Subcutaneous abdominal adipose tissue (tissue), 5 donors: ENCODE data around the gene CHPF2.

Experiments used
- H3K27ac ChIP-seq: one replicate; pipeline ENCODE4 v1.7.0; 2013; ENCODE audit warnings: low read depth, mild to moderate bottlenecking, inconsistent platforms, low read length, moderate library complexity
- H3K27me3 ChIP-seq, 5 donors: one replicate each; pipeline ENCODE4 v1.7.0; 2013; ENCODE audit warnings: low read length in 5 of 5, inconsistent platforms in 1 of 5; ENCODE audit not compliant: control insufficient read depth in 5 of 5, insufficient read depth in 4 of 5
- H3K36me3 ChIP-seq, 5 donors: one replicate each; pipeline ENCODE4 v1.7.0; 2013; ENCODE audit warnings: low read length in 5 of 5; ENCODE audit not compliant: control insufficient read depth in 5 of 5, insufficient read depth in 5 of 5
- H3K4me1 ChIP-seq, 5 donors: one replicate each; pipeline ENCODE4 v1.7.0; 2013; ENCODE audit warnings: low read length in 5 of 5, mild to moderate bottlenecking in 3 of 5, moderate library complexity in 1 of 5; ENCODE audit not compliant: control insufficient read depth in 5 of 5, insufficient read depth in 5 of 5
- H3K4me3 ChIP-seq, 5 donors: one replicate each; pipeline ENCODE4 v1.7.0; 2013; ENCODE audit warnings: low read length in 5 of 5, low read depth in 1 of 5
- H3K9ac ChIP-seq, 5 donors: one replicate each; pipeline ENCODE4 v1.7.0; 2013; ENCODE audit warnings: low read length in 5 of 5, mild to moderate bottlenecking in 4 of 5, moderate library complexity in 3 of 5
- H3K9me3 ChIP-seq, 5 donors: one replicate each; pipeline ENCODE4 v1.7.0; 2013; ENCODE audit warnings: low read length in 5 of 5; ENCODE audit not compliant: control insufficient read depth in 5 of 5
- donor health status: healthy.
- donor health status: healthy.
- donor health status: healthy.
- donor health status: healthy.
- donor health status: healthy.

The CHPF2 gene

DNA sequence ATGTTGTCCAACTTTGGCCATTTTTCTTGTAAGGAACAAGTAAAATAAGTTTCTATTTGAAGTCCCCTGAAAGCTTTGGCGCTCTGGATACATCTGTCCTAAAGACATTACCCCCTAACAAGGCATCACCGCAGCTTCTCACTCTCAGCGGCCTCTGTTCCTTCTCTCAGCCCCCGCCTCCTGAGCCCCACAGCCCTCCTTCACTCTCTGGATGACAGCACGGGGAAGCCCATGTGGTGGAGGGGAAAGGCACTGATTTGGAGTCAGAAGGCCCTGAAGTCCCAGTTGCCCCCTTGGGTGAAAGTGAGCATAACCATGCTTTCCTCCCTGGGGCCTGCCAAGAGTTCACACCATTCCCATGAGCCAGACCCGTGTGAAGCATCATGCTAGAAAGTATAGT is 26.6 kb upstream of the CHPF2 start:
- Histone ChIP-seq H3K27me3 (peaks cover 19 to 27% (median 21%) of the 10 kb centered on the region in 5 donors), H3K4me1 (no peaks in the 10 kb centered on the region), H3K27ac (no peak overlapping the region), H3K4me3 (no peak overlapping the region), H3K9me3 (no peaks in the 10 kb centered on the region), H3K36me3 (no peaks in the 10 kb centered on the region), H3K9ac (no peak overlapping the region)

- no peak overlapping the region for H3K4me3 ChIP-seq
- no peaks in the 10 kb centered on the region for H3K4me1 ChIP-seq
- H3K27me3 ChIP-seq = peaks cover 19 to 27% (median 21%) of the 10 kb centered on the region in 5 donors
Measured at GRCh38 chr7:151206914-151207313, 25.4 kb upstream of the CHPF2 start.

DNA sequence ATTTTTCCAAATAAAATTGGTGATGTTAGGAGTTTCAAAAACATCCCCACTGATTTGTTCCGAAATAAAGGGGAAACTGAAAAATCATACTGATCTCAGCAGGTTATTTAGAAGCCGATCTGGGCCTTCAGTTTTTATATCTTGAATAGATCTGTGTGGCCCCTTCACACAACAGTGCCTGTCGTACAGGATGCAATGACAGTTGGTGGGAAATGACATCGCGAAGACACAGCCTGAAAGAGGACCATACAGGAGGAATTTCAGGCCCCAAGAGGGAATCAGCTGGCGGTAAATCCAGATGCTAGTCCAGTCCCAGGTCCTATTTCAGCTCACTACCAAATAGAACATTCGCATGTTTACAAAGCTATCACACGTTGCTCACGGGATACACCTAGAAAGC is 25.0 kb upstream of the CHPF2 start:
- Histone ChIP-seq H3K27me3 (peaks cover 19 to 27% (median 21%) of the 10 kb centered on the region in 5 donors), H3K4me3 (no peak overlapping the region), H3K4me1 (no peaks in the 10 kb centered on the region), H3K9ac (no peak overlapping the region), H3K9me3 (no peaks in the 10 kb centered on the region), H3K27ac (no peak overlapping the region), H3K36me3 (peaks cover 0 to 2% (median 0%) of the 10 kb centered on the region in 5 donors)

More at GRCh38 chr7:151206914-151207313, 25.4 kb upstream of the CHPF2 start:
- Histone ChIP-seq H3K36me3 (no peaks in the 10 kb centered on the region), H3K9me3 (no peaks in the 10 kb centered on the region), H3K9ac (no peak overlapping the region), H3K27ac (no peak overlapping the region)

DNA sequence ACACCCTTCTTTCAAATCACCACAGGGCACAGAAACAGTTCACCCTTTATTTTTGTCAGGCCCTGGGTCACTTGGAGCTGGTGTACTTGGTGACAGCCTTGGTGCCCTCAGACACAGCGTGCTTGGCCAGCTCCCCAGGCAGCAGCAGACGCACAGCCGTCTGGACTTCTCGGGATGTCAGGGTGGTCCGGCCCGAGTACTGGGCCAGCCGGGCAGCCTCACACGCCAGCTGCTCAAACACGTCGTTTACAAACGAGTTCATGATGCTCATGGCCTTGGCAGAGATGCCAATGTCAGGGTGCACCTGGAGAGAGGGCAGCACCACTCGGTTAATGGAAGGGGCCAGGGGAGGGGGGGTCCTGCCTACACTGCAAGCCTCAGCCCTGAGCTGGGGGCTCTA is 24.5 kb upstream of the CHPF2 start:
- Histone ChIP-seq H3K36me3 (peaks cover 0 to 7% (median 3%) of the 10 kb centered on the region in 5 donors), H3K27ac (no peak overlapping the region), H3K4me3 (no peak overlapping the region), H3K9ac (no peak overlapping the region), H3K9me3 (no peaks in the 10 kb centered on the region), H3K4me1 (no peaks in the 10 kb centered on the region), H3K27me3 (peaks cover 19 to 27% (median 21%) of the 10 kb centered on the region in 5 donors)

GRCh38 chr7:151208253-151208862 is 23.9 kb upstream of the CHPF2 start:
- H3K9ac ChIP-seq = no peak overlapping the region
- H3K4me1 ChIP-seq = no peaks in the 10 kb centered on the region
- H3K9me3 ChIP-seq = no peaks in the 10 kb centered on the region
- no peak overlapping the region for H3K27ac ChIP-seq
- peaks cover 0 to 13% (median 8%) of the 10 kb centered on the region in 5 donors for H3K36me3 ChIP-seq
- H3K4me3 ChIP-seq = no peak overlapping the region
- peaks cover 16 to 27% (median 21%) of the 10 kb centered on the region in 5 donors for H3K27me3 ChIP-seq

GRCh38 chr7:151209588-151209987 is 22.7 kb upstream of the CHPF2 start:
- Histone ChIP-seq H3K27me3 (peaks cover 11 to 22% (median 16%) of the 10 kb centered on the region in 5 donors), H3K9me3 (no peaks in the 10 kb centered on the region), H3K36me3 (peaks cover 4 to 25% (median 21%) of the 10 kb centered on the region in 5 donors), H3K4me1 (no peaks in the 10 kb centered on the region), H3K27ac (no peak overlapping the region), H3K9ac (no peak overlapping the region), H3K4me3 (no peak overlapping the region)

GRCh38 chr7:151210087-151210854 is 22.0 kb upstream of the CHPF2 start, which contains the start of gene H2BK1:
TSS of gene H2BK1 (minus strand) at chr7:151210488. CDS start at chr7:151210318, 170 bp downstream.
- H3K9me3 ChIP-seq = no peaks in the 10 kb centered on the region
- no peak within 1 kb of the TSS for H3K27ac ChIP-seq
- H3K4me3 ChIP-seq = no peak within 1 kb of the TSS
- H3K9ac ChIP-seq = no peak within 1 kb of the TSS
- no peaks in the 10 kb centered on the region for H3K4me1 ChIP-seq
- peaks cover 4 to 32% (median 27%) of the 10 kb centered on the region in 5 donors for H3K36me3 ChIP-seq
- peaks cover 9 to 15% (median 11%) of the 10 kb centered on the region in 5 donors for H3K27me3 ChIP-seq

- peaks cover 3 to 7% (median 5%) of the 10 kb centered on the region in 5 donors for H3K27me3 ChIP-seq
- H3K4me1 ChIP-seq = no peaks in the 10 kb centered on the region
- no peak overlapping the region for H3K9ac ChIP-seq
- no peak overlapping the region for H3K27ac ChIP-seq
- H3K9me3 ChIP-seq = no peaks in the 10 kb centered on the region
- H3K36me3 ChIP-seq = peaks cover 8 to 42% (median 37%) of the 10 kb centered on the region in 5 donors
- no peak overlapping the region for H3K4me3 ChIP-seq
Measured at GRCh38 chr7:151211155-151211772, 21.0 kb upstream of the CHPF2 start.

DNA sequence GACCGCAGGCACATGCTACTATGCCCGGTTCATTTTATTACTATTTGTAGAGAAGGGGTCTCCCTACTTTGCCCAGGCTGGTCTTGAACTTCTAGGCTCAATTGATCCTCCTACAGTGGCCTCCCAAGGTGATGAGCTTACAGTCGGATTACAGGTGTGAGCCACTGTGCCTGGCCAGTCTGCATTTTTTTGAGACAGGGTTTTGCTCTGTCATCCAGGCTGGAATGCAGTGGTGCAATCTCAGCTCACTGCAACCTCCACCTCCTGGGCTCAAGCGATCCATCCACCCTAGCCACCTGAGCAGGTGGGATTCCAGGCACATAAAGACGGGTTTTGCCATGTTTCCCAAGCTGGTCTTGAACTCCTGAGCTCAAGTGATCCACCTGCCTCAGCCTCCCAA is 19.7 kb upstream of the CHPF2 start:
- Histone ChIP-seq H3K27me3 (peaks cover 0 to 2% (median 0%) of the 10 kb centered on the region in 5 donors), H3K27ac (no peak overlapping the region), H3K9me3 (no peaks in the 10 kb centered on the region), H3K36me3 (peaks cover 11 to 55% (median 49%) of the 10 kb centered on the region in 5 donors), H3K4me3 (no peak overlapping the region), H3K9ac (no peak overlapping the region), H3K4me1 (no peaks in the 10 kb centered on the region)

- H3K4me3 ChIP-seq = no peak overlapping the region
- peaks cover 11 to 67% (median 61%) of the 10 kb centered on the region in 5 donors for H3K36me3 ChIP-seq
Measured at GRCh38 chr7:151213826-151214225, 18.5 kb upstream of the CHPF2 start.

More at GRCh38 chr7:151213826-151214225, 18.5 kb upstream of the CHPF2 start:
- no peak overlapping the region for H3K27ac ChIP-seq
- no peaks in the 10 kb centered on the region for H3K9me3 ChIP-seq
- no peaks in the 10 kb centered on the region for H3K4me1 ChIP-seq
- no peak overlapping the region for H3K9ac ChIP-seq
- no peaks in the 10 kb centered on the region for H3K27me3 ChIP-seq
